Measurements from ENCODE around the gene PRKN. TPM values are rescaled to one million over a fixed set of nuclear protein-coding genes. Genes with fewer than 3 reads are reported as not detected.
"Not testable (repeated sequence)": the region's sequence is repeated elsewhere in the genome, so short reads cannot be mapped to it uniquely, and the experiment has no call there.

PRKN gene
- total RNA-seq, 1 experiment from 2014 or later: not detected

GRCh38 chr6:162679681-162680080 is 47.9 kb downstream of the PRKN start:
- H2AFZ ChIP-seq: no peak overlapping the region
- TF ChIP-seq, protein P1, sequence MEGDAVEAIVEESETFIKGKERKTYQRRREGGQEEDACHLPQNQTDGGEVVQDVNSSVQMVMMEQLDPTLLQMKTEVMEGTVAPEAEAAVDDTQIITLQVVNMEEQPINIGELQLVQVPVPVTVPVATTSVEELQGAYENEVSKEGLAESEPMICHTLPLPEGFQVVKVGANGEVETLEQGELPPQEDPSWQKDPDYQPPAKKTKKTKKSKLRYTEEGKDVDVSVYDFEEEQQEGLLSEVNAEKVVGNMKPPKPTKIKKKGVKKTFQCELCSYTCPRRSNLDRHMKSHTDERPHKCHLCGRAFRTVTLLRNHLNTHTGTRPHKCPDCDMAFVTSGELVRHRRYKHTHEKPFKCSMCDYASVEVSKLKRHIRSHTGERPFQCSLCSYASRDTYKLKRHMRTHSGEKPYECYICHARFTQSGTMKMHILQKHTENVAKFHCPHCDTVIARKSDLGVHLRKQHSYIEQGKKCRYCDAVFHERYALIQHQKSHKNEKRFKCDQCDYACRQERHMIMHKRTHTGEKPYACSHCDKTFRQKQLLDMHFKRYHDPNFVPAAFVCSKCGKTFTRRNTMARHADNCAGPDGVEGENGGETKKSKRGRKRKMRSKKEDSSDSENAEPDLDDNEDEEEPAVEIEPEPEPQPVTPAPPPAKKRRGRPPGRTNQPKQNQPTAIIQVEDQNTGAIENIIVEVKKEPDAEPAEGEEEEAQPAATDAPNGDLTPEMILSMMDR (conservative IDR thresholded peaks at IDR 0.05): no peak
- no peak for TF ChIP-seq EZH2 (IDR thresholded peaks at IDR 0.05; ENCODE audit: low read depth)
- H3K79me2 ChIP-seq (ENCODE audit: low read depth): no peaks in the 10 kb centered on the region
- H3K9me2 ChIP-seq (ENCODE audit: insufficient read depth): no peaks in the 10 kb centered on the region
- DNase-seq: no peak
- H3F3A ChIP-seq (ENCODE audit: insufficient read depth, low read depth): no peaks in the 10 kb centered on the region
- no peak overlapping the region for H3K4me2 ChIP-seq
- no peaks in the 10 kb centered on the region for H3K36me3 ChIP-seq (ENCODE audit: low read depth)
- H3K27ac ChIP-seq: no peak overlapping the region
- H3K9me3 ChIP-seq (ENCODE audit: insufficient read depth, low read depth): no peaks in the 10 kb centered on the region
- ChIA-PET CTCF (no interaction called here), POLR2A (ENCODE audit: unreplicated experiment) (no interaction called here)
- no peaks in the 10 kb centered on the region for H3K4me1 ChIP-seq (replicated peaks; ENCODE audit: insufficient read depth)
- intact Hi-C loops (cut with micrococcal nuclease; ENCODE audit: unreplicated experiment): no loop called here
- H3K27me3 ChIP-seq (ENCODE audit: insufficient read depth, low read depth): no peaks in the 10 kb centered on the region
- BruUV-seq (replicated peaks): no TSS peak
- no peaks in the 10 kb centered on the region for H4K20me1 ChIP-seq (ENCODE audit: insufficient read depth)
- H3K4me3 ChIP-seq: no peak overlapping the region

GRCh38 chr6:162678896-162679295 is 48.7 kb downstream of the PRKN start:
- DNase-seq; intact Hi-C loops (cut with micrococcal nuclease; ENCODE audit: unreplicated experiment): not testable (repeated sequence)

DNA sequence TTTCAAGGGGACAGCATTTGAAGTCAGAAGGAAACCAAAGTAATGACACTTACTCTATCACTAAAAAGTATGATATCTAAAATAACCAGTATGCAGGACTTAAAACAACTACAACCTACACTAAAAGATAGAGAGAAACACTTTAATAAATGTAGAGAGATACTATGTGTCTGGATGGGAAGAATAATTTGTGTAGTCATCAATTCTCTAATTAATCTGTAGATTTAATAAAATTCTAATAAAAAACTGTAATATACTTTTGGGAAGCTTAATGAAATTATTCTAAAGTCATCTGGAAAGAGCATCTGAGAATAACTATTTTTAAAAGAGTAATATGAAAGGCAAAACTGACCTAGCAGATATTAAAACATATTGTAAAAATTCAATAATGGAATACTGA is 52.1 kb downstream of the PRKN start:
- CTCF ChIA-PET: no interaction called here

More at GRCh38 chr6:162678896-162679295, 48.7 kb downstream of the PRKN start:
- H3K9me2 ChIP-seq (ENCODE audit: insufficient read depth); BruUV-seq (replicated peaks); H2AFZ ChIP-seq; POLR2A ChIA-PET (ENCODE audit: unreplicated experiment); H3K9me3 ChIP-seq (ENCODE audit: insufficient read depth, low read depth); H3K79me2 ChIP-seq (ENCODE audit: low read depth); H3F3A ChIP-seq (ENCODE audit: insufficient read depth, low read depth); H3K36me3 ChIP-seq (ENCODE audit: low read depth); H3K27ac ChIP-seq; H4K20me1 ChIP-seq (ENCODE audit: insufficient read depth); H3K4me1 ChIP-seq (replicated peaks; ENCODE audit: insufficient read depth); H3K4me2 ChIP-seq; CTCF ChIA-PET; H3K27me3 ChIP-seq (ENCODE audit: insufficient read depth, low read depth); H3K4me3 ChIP-seq: not testable (repeated sequence)

GRCh38 chr6:162674452-162674851 is 53.1 kb downstream of the PRKN start:
- Histone ChIP-seq H3F3A (ENCODE audit: insufficient read depth, low read depth) (no peaks in the 10 kb centered on the region), H3K27me3 (ENCODE audit: insufficient read depth, low read depth) (no peaks in the 10 kb centered on the region), H3K27ac (no peak overlapping the region), H3K9me2 (ENCODE audit: insufficient read depth) (no peaks in the 10 kb centered on the region), H3K4me3 (no peak overlapping the region), H3K9me3 (ENCODE audit: insufficient read depth, low read depth) (no peaks in the 10 kb centered on the region), H3K4me1 (replicated peaks; ENCODE audit: insufficient read depth) (no peaks in the 10 kb centered on the region), H3K36me3 (ENCODE audit: low read depth) (no peaks in the 10 kb centered on the region), H4K20me1 (ENCODE audit: insufficient read depth) (no peaks in the 10 kb centered on the region), H2AFZ (no peak overlapping the region), H3K4me2 (no peak overlapping the region), H3K79me2 (ENCODE audit: low read depth) (no peaks in the 10 kb centered on the region)
- ChIA-PET POLR2A (ENCODE audit: unreplicated experiment) (no interaction called here), CTCF (no interaction called here)
- no peak for TF ChIP-seq EZH2 (IDR thresholded peaks at IDR 0.05; ENCODE audit: low read depth)
- no TSS peak for BruUV-seq (replicated peaks)
- intact Hi-C loops (cut with micrococcal nuclease; ENCODE audit: unreplicated experiment): no loop called here
- no peak for DNase-seq

More for the DNA sequence above, 52.1 kb downstream of the PRKN start:
- Histone ChIP-seq H3K4me3 (no peak overlapping the region), H3K27me3 (ENCODE audit: insufficient read depth, low read depth) (no peaks in the 10 kb centered on the region), H3K27ac (no peak overlapping the region), H3K4me2 (no peak overlapping the region), H3K36me3 (ENCODE audit: low read depth) (no peaks in the 10 kb centered on the region), H4K20me1 (ENCODE audit: insufficient read depth) (no peaks in the 10 kb centered on the region), H2AFZ (no peak overlapping the region), H3K4me1 (replicated peaks; ENCODE audit: insufficient read depth) (no peaks in the 10 kb centered on the region), H3K9me2 (ENCODE audit: insufficient read depth) (no peaks in the 10 kb centered on the region), H3F3A (ENCODE audit: insufficient read depth, low read depth) (no peaks in the 10 kb centered on the region), H3K9me3 (ENCODE audit: insufficient read depth, low read depth) (no peaks in the 10 kb centered on the region), H3K79me2 (ENCODE audit: low read depth) (no peaks in the 10 kb centered on the region)
- TF ChIP-seq, protein P1 (conservative IDR thresholded peaks at IDR 0.05): no peak
- intact Hi-C loops (cut with micrococcal nuclease; ENCODE audit: unreplicated experiment): no loop called here
- no TSS peak for BruUV-seq (replicated peaks)
- POLR2A ChIA-PET (ENCODE audit: unreplicated experiment): no interaction called here
- DNase-seq: no peak
